Measurements from ENCODE around the gene WDR59.

DNA sequence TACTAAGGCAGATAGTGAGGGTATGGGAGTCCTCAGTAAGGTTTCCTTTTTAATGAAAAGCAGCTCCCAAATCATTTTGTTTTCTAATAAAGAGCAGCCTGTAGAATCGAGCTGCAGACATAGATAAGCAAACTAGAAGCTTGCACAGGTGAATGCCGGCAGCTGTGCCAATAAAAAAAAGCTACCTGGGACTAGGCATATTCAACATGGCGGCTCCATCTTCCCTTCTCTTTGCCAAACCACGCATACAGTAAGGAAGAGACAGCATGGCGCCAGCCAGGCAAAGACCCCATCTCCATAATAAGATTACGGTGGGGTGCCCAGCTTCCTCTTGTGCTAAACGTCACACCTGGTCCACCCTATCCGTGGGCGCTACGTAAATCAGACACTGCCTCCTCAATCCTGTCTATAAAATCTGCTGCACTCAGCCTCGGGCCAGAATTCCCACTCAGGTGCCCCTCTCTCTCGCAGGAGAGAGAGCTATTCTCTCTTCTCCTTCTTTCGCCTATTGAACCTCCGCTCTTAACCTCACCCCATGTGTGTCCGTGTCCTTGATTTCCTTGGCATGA is 117.6 kb downstream of the WDR59 start:
- TF ChIP-seq, protein P1, sequence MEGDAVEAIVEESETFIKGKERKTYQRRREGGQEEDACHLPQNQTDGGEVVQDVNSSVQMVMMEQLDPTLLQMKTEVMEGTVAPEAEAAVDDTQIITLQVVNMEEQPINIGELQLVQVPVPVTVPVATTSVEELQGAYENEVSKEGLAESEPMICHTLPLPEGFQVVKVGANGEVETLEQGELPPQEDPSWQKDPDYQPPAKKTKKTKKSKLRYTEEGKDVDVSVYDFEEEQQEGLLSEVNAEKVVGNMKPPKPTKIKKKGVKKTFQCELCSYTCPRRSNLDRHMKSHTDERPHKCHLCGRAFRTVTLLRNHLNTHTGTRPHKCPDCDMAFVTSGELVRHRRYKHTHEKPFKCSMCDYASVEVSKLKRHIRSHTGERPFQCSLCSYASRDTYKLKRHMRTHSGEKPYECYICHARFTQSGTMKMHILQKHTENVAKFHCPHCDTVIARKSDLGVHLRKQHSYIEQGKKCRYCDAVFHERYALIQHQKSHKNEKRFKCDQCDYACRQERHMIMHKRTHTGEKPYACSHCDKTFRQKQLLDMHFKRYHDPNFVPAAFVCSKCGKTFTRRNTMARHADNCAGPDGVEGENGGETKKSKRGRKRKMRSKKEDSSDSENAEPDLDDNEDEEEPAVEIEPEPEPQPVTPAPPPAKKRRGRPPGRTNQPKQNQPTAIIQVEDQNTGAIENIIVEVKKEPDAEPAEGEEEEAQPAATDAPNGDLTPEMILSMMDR (IDR thresholded peaks at IDR 0.05), result no peak
- no peak for TF ChIP-seq ZFX (IDR thresholded peaks at IDR 0.05; ENCODE audit: borderline replicate concordance)

All from 22Rv1 (cell line).